HG03558 (cell line): ENCODE results near the gene NIM1K.
"Not testable (repeated sequence)": the region's sequence is repeated elsewhere in the genome, so short reads cannot be mapped to it uniquely, and the experiment has no call there.

Experiments
- ATAC-seq: cut with Tn5 transposase; IDR thresholded peaks from one replicate; pipeline ENCODE4 v1.9.1; 2021; ENCODE audit warnings: moderate number of reproducible peaks; ENCODE audit not compliant: unreplicated experiment; ENCODE audit errors: extremely low read depth

The NIM1K gene

DNA sequence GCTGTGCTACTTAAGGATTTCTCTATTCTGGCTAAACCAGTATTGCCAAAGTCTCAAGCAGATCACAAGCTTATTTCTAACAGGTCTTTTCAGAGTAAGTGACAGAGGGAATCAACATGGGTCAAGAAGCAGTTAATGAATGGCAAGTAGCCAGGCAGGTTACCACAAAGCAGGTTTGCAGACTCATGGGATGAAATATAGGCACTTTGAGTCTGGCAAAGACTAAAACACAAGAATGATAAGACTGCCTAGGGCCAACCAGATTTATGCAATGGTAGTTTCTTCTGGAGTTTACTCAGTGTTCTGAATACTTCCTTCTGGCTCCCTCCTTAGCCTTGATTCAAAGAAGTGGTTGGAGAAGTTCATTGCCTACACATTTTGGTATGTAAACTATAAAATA, 117.6 kb downstream of the NIM1K start:
- ATAC-seq, result no peak

DNA sequence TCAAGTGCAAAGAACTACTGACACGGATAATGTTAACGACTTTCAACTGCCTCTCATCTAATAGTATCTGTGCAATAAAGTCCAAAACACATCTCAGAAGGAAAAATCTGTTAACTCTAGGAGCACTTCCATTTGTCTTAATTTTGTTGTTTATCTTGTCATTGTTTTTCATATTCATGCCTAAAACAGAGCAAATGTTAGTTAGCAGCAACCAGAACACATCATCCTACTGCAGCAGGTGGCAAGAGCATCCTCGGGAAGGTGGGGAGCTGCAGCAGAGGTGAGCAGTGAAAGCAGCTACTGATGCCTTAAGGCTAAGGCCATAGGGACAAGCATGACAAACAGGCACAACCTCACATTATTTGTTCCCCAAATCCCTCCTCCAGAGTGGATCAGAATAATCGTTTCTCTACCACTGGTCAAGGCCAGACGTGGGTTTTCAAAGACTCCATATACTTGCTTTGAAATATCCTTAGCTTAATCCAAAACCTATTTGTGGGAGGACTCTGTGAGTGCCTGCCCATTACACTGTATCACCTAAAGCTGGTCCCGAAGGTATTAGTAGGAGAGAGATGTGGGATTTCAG, 120.1 kb downstream of the NIM1K start:
- ATAC-seq, result no peak

DNA sequence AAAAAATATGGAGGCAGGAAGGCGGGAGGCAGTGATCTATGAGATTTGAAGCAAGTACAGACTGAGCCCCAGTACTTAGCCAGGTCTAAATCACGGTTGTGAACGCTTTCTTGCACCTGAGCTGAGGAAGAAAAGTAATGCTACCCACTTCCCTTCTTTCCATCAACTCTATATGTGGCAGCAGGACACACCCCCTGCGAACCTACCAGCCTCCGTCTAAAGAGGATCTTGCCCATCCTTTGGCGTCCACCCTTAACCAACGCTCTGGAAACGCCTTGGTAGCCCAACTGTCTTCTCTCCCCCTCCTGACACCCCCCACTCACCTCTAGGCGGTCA, 120.6 kb downstream of the NIM1K start:
- ATAC-seq, result peak; percentile 0

DNA sequence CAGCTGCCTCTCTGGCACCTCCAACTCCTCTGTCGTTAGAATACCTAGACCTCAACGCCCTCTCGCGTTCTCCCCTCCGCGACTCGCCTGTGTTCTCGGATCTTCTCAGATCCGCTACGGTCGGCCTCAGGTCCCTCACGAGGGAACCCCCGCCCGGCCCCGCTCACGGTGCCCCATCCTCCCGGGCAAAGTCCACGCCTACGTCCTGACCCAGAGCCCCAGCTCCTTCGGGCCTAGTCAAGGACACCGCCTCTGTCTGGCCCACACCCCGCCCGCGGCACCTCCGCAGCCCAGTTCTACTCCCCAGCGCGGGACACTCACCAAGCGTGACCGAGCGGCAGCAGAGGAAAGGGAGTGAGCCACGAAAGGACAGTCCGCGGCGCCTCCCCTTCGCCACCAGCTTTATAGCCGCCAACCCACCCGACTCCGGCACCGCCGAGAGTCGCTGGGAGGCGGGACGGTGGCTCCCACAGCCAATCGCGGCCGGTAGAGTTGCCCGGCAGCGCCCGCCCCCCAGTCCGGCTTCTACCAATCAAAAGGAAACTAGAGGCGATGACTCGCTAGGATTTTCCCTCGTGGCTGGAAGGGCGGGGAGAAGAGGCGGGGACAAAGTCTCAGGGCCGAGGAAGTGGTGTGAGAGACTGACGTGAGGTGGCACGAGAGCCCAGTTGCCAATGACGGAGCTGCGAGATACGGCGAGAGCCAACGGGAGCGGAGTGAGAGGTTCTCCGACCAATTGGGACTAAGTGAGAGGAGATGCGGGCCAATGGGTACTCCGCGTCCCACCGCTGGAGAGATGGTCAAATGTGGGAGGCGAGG, 121.2 kb downstream of the NIM1K start, which contains the start of gene HMGCS1:
Gene HMGCS1 (minus strand): TSS at position 378 of the 819 bp plus-strand sequence. CDS start 14,447 bp downstream, outside the sequence.
- peak; percentile 91 for ATAC-seq

DNA sequence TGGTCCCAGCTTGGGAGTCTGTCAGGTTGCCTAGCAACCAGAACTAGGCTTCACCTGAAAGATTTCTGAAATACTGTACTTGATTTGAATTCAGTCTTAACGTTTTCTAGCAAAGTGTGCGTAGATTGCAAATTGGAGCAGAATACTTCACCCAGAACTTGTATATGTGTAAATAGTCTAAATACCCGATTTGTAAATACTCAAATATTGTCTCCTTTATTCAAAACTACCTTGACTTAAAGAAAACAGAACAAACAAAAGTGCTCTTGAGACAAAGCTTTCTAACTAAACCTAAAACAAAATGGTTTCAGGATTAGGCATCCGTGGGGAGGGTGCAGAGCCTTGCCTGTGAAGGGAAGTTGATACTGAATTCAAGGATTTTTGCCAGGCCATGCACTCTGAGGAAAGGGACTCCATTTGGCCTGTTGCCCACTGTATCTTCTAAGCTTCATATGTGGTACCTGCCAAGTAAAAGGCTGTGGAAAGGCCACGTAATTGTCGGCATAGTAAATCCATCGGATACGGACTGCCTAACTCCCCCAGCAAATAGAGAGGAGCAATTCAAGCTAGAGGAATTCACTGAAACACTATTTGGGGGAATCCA, 121.9 kb downstream of the NIM1K start:
- ATAC-seq, result no peak

DNA sequence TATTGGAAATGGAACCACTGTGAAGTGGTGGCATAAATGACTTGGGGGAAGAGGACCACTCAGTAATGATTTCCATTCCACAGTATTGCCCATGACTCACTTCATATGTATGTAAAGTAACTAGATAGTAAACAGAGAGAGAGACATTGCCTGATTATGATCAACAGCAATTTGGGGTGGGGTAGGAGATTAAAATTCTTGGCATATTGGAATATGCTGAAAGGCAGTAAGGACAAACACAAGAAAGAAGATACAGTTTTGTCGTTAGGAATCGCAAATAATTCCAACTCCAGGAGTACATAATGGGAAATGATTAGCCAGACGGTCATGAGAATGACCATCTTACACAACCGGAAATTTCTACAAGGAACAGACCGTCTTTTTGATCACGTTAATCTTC, 122.7 kb downstream of the NIM1K start:
- ATAC-seq, result no peak

DNA sequence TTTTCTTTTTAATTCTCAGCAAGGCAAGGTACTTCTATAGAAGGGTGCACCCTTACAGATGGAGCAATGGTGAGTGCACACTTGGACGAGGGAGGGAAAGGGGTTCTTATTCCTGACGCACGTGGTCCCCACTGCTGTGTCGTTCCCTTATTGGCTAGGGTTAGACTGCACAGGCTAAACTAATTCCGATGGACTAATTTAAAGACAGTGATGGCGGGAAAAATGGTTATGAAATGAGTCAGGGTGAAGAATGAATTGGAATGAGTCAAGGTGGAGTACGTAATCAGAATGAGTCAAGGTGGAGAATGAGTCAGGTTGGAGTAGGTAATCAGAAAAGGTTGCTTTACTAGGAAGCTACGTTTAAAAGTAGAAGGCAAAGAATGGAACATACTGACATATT, 123.2 kb downstream of the NIM1K start:
- no peak for ATAC-seq

DNA sequence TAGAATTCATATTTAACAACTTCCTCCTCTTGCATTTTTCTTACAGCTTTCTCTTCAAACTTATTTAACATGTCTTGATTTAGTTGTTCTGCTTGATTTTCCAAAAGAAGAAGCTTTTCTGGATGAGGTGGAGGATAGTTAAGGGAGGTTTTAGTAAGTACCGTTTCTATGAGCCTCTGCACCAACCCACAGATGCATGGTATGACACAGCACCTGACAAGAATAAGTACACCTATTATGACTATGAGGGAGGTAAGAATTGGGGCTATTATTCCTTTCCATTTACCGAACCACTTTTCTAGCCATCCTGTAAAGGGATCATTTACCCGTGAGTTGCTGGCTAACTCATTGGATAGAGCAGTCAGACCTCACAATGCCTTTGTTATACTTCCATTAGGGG, 123.7 kb downstream of the NIM1K start:
- ATAC-seq, result no peak

DNA sequence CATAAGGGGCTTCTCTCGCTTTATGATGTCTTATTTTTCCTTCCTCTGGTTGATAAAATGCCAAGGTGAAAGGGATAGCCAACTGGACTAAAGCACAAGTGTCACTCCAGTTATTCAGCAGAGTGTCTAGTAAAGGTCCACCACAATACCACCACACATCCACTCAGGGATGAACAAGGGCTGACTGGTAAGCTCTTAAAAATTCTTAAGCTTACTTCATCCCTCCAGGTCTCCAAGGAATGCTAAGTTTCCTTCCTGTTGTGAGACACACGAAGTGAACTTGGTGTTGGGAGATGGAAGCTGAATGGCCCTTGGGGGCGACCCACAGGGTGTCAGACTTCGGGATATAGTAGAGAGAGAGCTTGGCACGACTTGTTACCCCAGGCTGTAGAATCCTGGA, 124.4 kb downstream of the NIM1K start:
- ATAC-seq, result no peak

DNA sequence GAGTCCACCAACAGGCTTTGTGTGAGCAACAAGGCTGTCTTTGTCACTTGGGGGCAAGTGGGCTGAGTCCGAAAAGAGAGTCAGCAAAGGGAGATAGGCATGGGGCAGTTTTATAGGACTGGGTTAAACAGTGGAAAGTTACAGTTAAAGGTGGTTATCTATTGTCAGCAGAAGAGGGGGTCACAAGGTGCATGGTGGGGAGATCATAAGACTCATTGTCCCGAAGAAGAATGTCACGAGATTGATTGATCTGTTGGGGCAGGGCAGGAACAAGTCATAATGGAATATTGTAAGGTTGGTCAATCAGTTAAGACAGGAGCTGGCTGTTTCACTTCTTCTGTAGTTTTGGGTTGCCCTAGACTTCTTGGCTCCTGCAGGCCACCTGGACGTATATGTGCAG, 128.8 kb downstream of the NIM1K start:
- no peak for ATAC-seq

DNA sequence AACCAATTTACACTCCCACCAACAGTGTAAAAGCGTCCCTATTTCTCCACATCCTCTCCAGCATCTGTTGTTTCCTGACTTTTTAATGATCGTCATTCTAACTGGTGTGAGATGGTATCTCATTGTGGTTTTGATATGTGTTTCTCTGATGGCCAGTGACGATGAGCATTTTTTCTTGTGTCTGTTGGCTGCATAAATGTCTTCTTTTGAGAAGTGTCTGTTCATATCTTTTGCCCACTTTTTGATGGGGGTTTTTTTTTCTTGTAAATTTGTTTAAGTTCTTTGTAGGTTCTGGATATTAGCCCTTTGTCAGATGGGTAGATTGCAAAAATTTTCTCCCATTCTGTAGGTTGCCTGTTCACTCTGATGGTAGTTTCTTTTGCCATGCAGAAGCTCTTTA, 131.5 kb downstream of the NIM1K start:
- ATAC-seq, result not testable (repeated sequence)

DNA sequence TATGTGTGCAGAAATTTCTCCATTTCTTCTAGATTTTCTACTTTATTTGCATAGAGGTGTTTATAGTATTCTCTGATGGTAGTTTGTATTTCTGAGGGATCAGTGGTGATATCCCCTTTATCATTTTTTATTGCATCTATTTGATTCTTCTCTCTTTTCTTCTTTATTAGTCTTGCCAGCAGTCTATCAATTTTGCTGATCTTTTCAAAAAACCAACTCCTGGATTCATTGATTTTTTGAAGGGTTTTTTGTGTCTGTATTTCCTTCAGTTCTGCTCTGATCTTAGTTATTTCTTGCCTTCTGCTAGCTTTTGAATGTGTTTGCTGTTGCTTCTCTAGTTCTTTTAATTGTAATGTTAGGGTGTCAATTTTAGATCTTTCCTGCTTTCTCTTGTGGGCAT, 133.6 kb downstream of the NIM1K start:
- not testable (repeated sequence) for ATAC-seq
